Mesendoderm (in vitro differentiated cells): ENCODE data around the gene C5orf15.

Source experiments
- DNase-seq: peaks from one replicate; pipeline ENCODE4 v3.0.0; 2013
- H2AK5ac ChIP-seq: 2 replicates; pipeline ENCODE4 v1.6.1; 2013; ENCODE audit warnings: low read length, inconsistent platforms
- H2BK120ac ChIP-seq: 2 replicates; pipeline ENCODE4 v1.6.1; 2013; ENCODE audit warnings: low read depth, mild to moderate bottlenecking, low read length, moderate library complexity, mixed read lengths
- H2BK15ac ChIP-seq: replicated peaks from 2 replicates; pipeline ENCODE4 v1.6.1; 2013; ENCODE audit warnings: low read depth, mild to moderate bottlenecking, moderate library complexity
- H2BK5ac ChIP-seq: 2 replicates; pipeline ENCODE4 v1.6.1; 2013; ENCODE audit warnings: low read length, inconsistent platforms
- H3K18ac ChIP-seq: 2 replicates; pipeline ENCODE4 v1.6.1; 2013; ENCODE audit warnings: mild to moderate bottlenecking, low read length, mixed read lengths
- H3K23ac ChIP-seq: one replicate; pipeline ENCODE4 v1.6.1; 2013; ENCODE audit warnings: low read length
- H3K27ac ChIP-seq: 2 replicates; pipeline ENCODE4 v1.5.1; 2013; ENCODE audit warnings: low read depth, mild to moderate bottlenecking, inconsistent platforms, low read length, moderate library complexity
- H3K27me3 ChIP-seq: 2 replicates; pipeline ENCODE4 v1.6.1; 2013; ENCODE audit warnings: low read length, control low read depth, mild to moderate bottlenecking, inconsistent platforms; ENCODE audit not compliant: insufficient read depth, poor library complexity
- H3K36me3 ChIP-seq: 2 replicates; pipeline ENCODE4 v1.6.1; 2013; ENCODE audit warnings: low read length, inconsistent platforms; ENCODE audit not compliant: control insufficient read depth, insufficient read depth
- H3K4ac ChIP-seq: one replicate; pipeline ENCODE4 v1.6.1; 2013; ENCODE audit warnings: low read depth, mild to moderate bottlenecking, low read length, moderate library complexity
- H3K4me1 ChIP-seq: 2 replicates; pipeline ENCODE4 v1.6.1; 2013; ENCODE audit warnings: low read depth, low read length, inconsistent platforms; ENCODE audit not compliant: control insufficient read depth
- H3K4me2 ChIP-seq: 2 replicates; pipeline ENCODE4 v1.6.1; 2013; ENCODE audit warnings: low read length
- H3K4me3 ChIP-seq: 2 replicates; pipeline ENCODE4 v1.5.1; 2013; ENCODE audit warnings: mild to moderate bottlenecking, low read length
- H3K56ac ChIP-seq: one replicate; pipeline ENCODE4 v1.6.1; 2013; ENCODE audit warnings: low read length
- H3K79me1 ChIP-seq: 2 replicates; pipeline ENCODE4 v1.6.1; 2013; ENCODE audit warnings: low read length, inconsistent platforms
- H3K79me2 ChIP-seq: 2 replicates; pipeline ENCODE4 v1.6.1; 2013; ENCODE audit warnings: mild to moderate bottlenecking, low read length; ENCODE audit not compliant: control insufficient read depth, insufficient read depth
- H3K9ac ChIP-seq: 2 replicates; pipeline ENCODE4 v1.6.1; 2013; ENCODE audit warnings: low read length, inconsistent platforms
- H4K5ac ChIP-seq: one replicate; pipeline ENCODE4 v1.6.1; 2013; ENCODE audit warnings: low read length
- H4K8ac ChIP-seq: one replicate; pipeline ENCODE4 v1.6.1; 2013; ENCODE audit warnings: low read depth, mild to moderate bottlenecking, control low read depth, low read length, moderate library complexity
- WGBS: extraction: QIAGEN DNeasy Blood & Tissue Kit; methylation state at CpG from one replicate; pipeline ENCODE4 v1.1.7; 2013; ENCODE audit warnings: low lambda C conversion rate, missing lambda C conversion rate; ENCODE audit not compliant: insufficient coverage; ENCODE audit errors: extremely low coverage; 5-methylcytosine and 5-hydroxymethylcytosine counted together

The C5orf15 gene

DNA sequence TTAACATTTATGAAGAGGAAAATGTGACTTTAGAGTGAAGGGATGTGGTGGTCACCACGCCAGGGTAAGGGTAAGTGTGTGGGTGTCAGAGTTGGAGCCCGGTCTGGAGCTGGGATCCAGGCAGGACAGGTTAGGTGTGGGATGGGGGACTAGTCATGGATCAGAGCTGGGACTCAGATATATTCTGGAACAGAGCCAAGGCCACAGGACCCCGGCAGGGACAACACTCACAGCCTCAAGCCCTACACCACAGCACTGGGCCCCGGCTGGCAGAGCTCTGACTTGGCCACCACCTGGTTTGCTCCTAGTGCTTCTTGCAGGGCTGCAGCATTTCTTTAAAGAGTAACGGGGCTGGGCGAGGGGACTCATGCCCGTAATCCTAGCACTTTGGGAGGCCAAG, 47.4 kb downstream of the C5orf15 start:
- Histone ChIP-seq H3K56ac (no peak overlapping the region), H3K4ac (no peak overlapping the region), H3K27me3 (no peaks in the 10 kb centered on the region), H3K23ac (no peak overlapping the region), H3K27ac (no peak overlapping the region), H2AK5ac (no peak overlapping the region), H4K8ac (no peak overlapping the region), H3K36me3 (no peaks in the 10 kb centered on the region), H3K9ac (no peak overlapping the region), H2BK120ac (no peak overlapping the region), H2BK5ac (no peak overlapping the region), H3K79me1 (no peaks in the 10 kb centered on the region), H3K18ac (no peak overlapping the region), H2BK15ac (no peak overlapping the region), H3K79me2 (no peaks in the 10 kb centered on the region), H3K4me1 (no peaks in the 10 kb centered on the region), H4K5ac (no peak overlapping the region), H3K4me3 (no peak overlapping the region), H3K4me2 (no peak overlapping the region)
- DNase-seq = no peak
- WGBS = no CpG with 5 or more reads among the region's 7 CpGs

DNA sequence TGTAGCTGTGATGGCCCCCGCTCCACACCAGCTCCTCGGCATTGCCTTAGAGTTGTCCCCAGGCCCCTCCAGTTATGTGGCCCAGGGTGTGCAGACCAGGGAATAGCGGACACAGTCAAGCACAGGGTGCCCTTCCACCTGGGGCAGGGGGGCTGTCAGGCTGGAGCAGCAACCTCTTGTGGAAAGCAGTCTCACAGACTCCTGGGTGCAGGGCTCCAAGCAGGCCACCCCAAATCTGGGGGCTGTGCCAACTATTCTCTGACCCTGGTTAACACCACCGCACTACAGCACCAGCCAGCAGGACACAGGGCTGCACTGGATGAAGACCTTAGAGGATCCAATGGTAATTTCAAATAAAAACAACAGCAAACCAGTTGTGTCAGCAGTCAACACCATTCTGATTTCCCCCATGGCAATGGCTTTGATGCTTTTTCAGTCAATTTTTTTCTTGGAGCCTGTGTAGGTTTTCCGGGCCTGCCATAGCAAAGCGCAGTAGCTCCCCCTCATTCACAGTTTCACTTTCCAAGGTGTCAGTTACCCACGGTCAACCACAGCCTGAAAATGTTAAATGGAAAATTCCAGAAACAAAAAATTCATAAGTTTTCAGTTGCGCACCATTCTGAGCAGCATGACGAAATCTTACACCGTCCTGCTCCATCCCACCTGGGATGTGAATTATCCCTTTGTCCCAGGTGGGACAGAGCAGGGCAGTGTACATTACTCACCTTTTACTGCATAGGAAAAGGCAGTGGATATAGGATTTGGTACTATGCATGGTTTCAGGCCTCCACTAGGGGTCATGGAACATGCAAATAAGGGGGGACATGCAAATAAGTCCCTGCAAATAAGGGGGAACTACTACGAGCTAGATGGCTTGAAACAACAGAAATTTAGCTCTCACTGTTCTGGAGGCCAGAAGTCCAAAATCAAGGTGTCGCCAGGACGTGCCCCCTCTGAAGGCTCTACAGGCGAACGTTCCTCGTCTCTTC, 49.0 kb downstream of the C5orf15 start:
- no peak overlapping the region for H3K4me2 ChIP-seq
- WGBS = no CpG with 5 or more reads among the region's 16 CpGs

DNA sequence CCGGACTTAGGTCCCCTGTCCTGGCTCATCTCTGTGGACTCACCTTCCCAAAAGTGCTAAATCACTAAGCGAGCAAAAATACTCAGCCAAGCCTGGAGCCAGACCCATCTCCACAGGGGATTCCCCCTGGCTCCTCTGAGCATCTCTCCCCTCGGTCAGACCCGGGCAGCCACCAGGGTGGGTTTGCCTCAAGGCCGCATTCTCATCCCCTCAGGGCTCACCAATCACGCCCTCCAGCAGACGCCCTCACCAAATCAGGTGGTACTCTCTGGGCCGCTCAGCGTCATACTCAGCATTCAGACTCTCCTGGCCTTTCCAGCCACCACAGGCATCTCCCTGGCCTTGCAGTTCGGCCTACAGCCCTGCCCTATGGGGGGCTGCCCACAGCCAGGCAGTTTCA, 49.7 kb downstream of the C5orf15 start:
- H3K56ac ChIP-seq = no peak overlapping the region
- no CpG with 5 or more reads among the region's 10 CpGs for WGBS
- H3K4me1 ChIP-seq = no peaks in the 10 kb centered on the region
- H2BK120ac ChIP-seq = no peak overlapping the region
- H3K27ac ChIP-seq = no peak overlapping the region
- H3K79me1 ChIP-seq = no peaks in the 10 kb centered on the region
- no peak overlapping the region for H3K18ac ChIP-seq
- H3K4me3 ChIP-seq = no peak overlapping the region
- H4K5ac ChIP-seq = no peak overlapping the region
- no peaks in the 10 kb centered on the region for H3K27me3 ChIP-seq
- no peak for DNase-seq
- H3K36me3 ChIP-seq = no peaks in the 10 kb centered on the region
- H3K4ac ChIP-seq = no peak overlapping the region
- no peak overlapping the region for H2BK5ac ChIP-seq
- H3K79me2 ChIP-seq = no peaks in the 10 kb centered on the region
- no peak overlapping the region for H4K8ac ChIP-seq
- H3K4me2 ChIP-seq = no peak overlapping the region
- H2BK15ac ChIP-seq = no peak overlapping the region
- no peak overlapping the region for H2AK5ac ChIP-seq
- no peak overlapping the region for H3K9ac ChIP-seq
- no peak overlapping the region for H3K23ac ChIP-seq

More for the DNA sequence above, 49.0 kb downstream of the C5orf15 start:
- no peak overlapping the region for H2AK5ac ChIP-seq
- no peak overlapping the region for H3K56ac ChIP-seq
- no peak overlapping the region for H3K23ac ChIP-seq
- H3K27me3 ChIP-seq = no peaks in the 10 kb centered on the region
- H3K79me1 ChIP-seq = no peaks in the 10 kb centered on the region
- H3K9ac ChIP-seq = no peak overlapping the region
- no peak overlapping the region for H3K27ac ChIP-seq
- no peaks in the 10 kb centered on the region for H3K36me3 ChIP-seq
- no peak overlapping the region for H4K8ac ChIP-seq
- no peaks in the 10 kb centered on the region for H3K79me2 ChIP-seq
- no peak overlapping the region for H2BK15ac ChIP-seq
- no peak for DNase-seq
- no peak overlapping the region for H3K4me3 ChIP-seq
- H3K4me1 ChIP-seq = no peaks in the 10 kb centered on the region
- no peak overlapping the region for H4K5ac ChIP-seq
- H2BK120ac ChIP-seq = no peak overlapping the region
- no peak overlapping the region for H2BK5ac ChIP-seq
- no peak overlapping the region for H3K18ac ChIP-seq
- no peak overlapping the region for H3K4ac ChIP-seq

DNA sequence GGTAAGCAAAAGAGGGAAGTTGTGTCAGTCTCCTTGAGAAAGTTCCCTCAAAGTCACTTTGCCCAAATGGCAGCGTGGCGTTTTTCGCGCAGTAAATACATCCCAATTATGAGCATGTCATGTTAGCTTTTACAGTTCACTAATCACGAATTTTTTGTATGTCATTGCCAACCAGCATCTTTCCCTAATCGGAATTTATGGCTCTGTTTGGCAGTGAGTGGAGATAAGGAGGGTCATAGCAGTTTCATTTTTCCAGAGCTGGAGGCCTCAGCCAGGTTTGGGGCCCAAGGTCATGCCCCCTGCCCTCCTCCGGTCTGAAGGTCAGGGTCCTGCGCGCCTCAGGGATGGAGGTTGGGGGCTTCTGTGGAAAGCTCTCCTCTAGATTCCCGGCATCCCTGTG, 50.1 kb downstream of the C5orf15 start:
- H2BK5ac ChIP-seq = no peak overlapping the region
- no peak overlapping the region for H3K4me3 ChIP-seq
- no peak overlapping the region for H2BK120ac ChIP-seq
- no peaks in the 10 kb centered on the region for H3K79me1 ChIP-seq
- no peak overlapping the region for H2AK5ac ChIP-seq
- H4K5ac ChIP-seq = no peak overlapping the region
- no peak overlapping the region for H2BK15ac ChIP-seq
- H4K8ac ChIP-seq = no peak overlapping the region
- DNase-seq = no peak
- H3K4me1 ChIP-seq = no peaks in the 10 kb centered on the region
- no peak overlapping the region for H3K23ac ChIP-seq
- no peaks in the 10 kb centered on the region for H3K36me3 ChIP-seq
- H3K27ac ChIP-seq = no peak overlapping the region
- H3K56ac ChIP-seq = no peak overlapping the region
- H3K79me2 ChIP-seq = no peaks in the 10 kb centered on the region
- H3K27me3 ChIP-seq = no peaks in the 10 kb centered on the region
- no peak overlapping the region for H3K4me2 ChIP-seq
- no peak overlapping the region for H3K4ac ChIP-seq
- H3K18ac ChIP-seq = no peak overlapping the region
- no CpG with 5 or more reads among the region's 10 CpGs for WGBS
- H3K9ac ChIP-seq = no peak overlapping the region

DNA sequence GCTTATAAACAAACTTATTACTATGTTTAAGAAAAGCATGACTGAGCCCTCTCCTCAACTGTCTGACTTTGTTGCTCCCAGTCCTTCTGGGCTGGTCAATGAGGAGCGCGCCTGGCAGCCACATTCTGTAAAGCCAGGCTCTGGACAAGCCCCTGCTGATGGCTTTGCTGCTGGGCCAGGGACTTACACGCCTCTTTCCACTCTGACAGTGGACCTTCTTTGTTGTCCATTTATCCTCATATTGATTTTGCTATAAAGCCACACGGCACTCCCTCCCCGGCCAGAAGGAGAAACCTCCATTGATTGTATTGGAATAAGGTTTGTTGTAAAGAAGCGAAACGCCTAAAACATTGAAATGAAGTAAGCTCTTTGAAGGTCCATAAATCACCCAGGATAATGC, 50.6 kb downstream of the C5orf15 start:
- Histone ChIP-seq H4K8ac (no peak overlapping the region), H2AK5ac (no peak overlapping the region), H3K9ac (no peak overlapping the region), H3K4ac (no peak overlapping the region), H3K18ac (no peak overlapping the region), H3K4me3 (no peak overlapping the region), H2BK120ac (no peak overlapping the region), H2BK5ac (no peak overlapping the region), H3K27me3 (no peaks in the 10 kb centered on the region), H4K5ac (no peak overlapping the region), H3K79me2 (no peaks in the 10 kb centered on the region), H3K27ac (no peak overlapping the region), H3K36me3 (no peaks in the 10 kb centered on the region), H2BK15ac (no peak overlapping the region), H3K4me2 (no peak overlapping the region), H3K4me1 (no peaks in the 10 kb centered on the region), H3K23ac (no peak overlapping the region), H3K56ac (no peak overlapping the region), H3K79me1 (no peaks in the 10 kb centered on the region)
- DNase-seq = no peak
- WGBS = no CpG with 5 or more reads among the region's 7 CpGs
